CD4-positive, alpha-beta T cell treated with Interleukin-15 for 4 hours (primary cell): ENCODE measurements around the gene ACAN.

Experiments used
- DNase-seq: peaks from one replicate; pipeline ENCODE4 v3.0.0-alpha.2; 2020; ENCODE audit warnings: low spot score

Gene ACAN

DNA sequence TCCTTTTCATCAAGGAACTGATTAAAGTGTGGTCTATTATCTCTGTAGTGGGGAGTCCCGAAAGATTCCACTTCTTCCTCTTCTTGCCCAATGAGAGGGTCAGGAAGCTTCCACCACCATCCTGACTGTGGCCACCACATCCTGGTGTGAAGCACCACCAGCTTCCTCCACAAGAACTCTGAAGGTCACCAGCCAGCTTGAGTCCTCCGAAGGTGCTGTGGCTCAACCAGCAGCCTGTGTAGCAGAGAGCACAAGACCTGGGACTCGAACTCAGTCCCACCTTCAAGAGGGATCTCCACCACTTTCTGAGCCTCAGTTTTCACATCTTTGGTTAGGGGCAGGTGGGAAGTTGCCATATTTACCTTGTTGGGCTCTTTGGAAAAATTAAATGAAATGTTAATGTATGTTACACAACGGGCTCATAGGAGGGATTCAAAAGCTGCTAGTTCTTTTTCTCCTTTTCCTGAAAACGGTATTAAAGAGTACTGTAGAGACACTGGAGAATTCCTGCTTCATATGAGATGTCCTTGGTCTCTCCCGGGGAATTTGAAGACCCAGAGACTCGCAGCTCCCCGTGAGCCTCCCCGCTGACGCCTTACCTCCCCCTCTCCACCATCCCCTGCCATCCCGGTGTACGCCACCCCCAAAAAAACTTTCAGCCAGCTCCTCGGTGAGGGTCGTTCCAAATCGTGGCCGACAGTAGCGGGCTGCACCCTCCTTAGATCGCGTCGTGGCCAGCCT, 816 bp upstream of the ACAN start:
- no peak for DNase-seq

DNA sequence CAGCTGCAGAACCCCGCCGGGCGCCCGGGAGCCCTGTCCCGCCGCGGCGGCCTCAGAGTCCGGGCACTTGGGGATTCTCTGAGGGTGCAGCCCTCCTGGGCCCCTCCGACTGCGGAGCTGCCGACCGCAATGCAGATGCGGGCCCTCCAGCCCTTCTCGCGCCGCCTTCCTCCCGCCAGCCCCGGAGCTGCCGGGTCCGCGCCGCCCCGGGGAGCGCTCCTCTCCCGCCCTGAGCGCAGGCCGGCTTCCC, 320 bp upstream of the ACAN start:
- DNase-seq: no peak

DNA sequence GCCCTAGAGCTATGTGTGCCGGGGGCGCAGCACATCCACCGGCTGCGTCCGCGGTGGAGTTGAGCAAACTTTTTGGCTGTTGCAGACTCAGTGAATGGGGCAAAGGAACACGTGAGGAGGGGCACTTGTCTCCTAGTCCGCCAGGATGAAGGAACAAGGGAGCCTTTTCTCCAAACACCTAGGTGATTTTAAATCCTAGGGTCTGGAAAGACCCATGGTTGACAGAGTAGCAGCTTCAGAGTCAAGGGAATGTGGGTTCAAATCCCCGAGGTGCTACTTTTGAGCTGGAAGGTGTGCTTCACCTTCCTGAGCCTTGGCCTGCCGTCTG, 648 bp downstream of the ACAN start:
- DNase-seq: no peak

DNA sequence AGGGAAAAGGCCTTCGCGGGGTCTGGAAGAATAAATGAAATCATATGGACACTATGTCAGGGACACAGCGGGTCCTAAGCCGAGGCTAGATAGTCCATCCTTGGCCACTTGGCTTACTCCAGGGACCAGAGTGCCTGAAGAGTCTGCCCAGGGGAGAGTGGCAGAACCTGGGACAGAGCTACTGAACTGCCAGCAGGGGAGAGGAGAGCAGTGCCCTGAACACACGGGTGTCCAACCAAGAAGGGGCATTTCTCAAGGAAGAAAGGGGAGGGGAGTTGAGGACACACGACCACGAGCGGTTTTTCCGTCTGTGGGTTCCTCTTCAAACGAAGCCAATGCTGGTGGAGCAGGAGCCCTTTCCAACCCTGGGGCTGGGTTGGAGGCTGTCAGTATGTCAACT, 1.0 kb downstream of the ACAN start:
- DNase-seq: no peak

DNA sequence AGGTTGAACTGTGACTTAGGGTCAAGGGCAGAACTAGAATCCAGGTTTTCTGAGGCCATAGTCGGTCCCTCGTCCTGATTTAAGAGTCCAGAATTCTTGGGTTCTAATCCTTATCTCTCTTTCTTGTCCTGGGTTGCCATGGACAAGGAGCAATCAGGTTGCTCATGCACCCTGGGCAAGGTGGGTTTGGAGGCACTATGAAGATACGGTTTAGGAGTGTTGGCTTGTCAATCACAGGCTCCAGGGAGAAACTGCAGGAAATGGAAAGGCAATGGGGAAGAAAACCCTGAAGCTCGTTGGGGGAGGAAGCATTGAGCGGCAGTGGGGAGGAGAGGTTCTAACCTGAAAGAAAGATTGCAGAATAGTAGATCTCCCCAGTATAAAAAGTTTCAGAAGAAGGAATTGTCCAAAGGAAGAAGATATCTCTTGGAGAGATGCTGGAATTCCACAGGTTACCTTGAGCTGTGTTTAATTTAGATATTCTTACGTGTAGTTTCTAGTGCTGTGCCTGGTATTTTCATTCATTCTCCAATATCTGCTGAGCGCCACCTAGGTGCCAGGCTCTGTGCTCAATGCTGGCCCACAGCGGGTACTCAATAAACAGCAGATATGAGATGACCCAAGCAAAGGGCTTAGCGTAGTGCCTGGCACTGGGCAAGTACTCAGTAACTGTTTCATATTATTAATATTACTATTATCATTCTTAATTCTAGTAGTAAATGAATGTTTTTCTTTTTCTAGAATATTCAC, 2.0 kb downstream of the ACAN start:
- DNase-seq: peak; percentile 6

DNA sequence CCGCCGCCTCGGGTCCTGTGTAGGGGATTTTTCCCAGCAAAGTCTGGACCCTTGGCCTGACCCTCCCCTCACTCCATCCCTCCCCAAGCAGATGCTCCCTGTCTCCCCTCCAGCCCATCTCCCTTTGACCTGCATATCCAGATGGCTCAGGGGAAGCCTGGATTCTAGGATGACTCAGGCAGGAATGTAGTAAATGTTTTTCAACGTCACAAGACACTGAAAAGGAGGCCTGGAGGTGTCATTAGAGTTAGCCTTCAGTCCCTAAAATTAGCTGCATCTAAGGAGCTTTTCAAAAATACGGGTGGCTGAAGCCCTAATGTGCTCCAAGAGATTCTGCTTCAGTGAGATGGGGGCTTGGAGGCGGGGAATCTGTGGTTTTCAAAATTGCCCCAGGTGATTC, 7.2 kb downstream of the ACAN start:
- no peak for DNase-seq

DNA sequence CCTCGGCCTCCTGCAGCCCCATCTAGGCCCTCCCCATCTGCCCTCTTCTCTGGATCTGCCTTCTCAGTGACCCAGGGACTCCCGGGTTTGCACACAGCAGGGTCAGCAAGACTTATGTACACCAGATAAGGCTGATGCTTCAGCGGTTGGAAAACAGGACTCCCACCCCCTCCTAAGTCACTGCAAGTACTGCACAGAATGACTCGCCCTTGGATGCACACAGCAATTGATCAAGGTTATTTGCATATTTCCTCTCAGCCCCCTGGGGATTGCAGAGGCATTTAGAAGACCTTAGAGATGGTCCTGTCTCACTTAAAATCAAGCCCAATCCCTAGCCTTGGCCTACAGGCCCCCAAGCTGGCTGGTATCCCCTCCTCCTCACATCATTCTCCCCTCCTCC, 8.9 kb downstream of the ACAN start:
- no peak for DNase-seq

DNA sequence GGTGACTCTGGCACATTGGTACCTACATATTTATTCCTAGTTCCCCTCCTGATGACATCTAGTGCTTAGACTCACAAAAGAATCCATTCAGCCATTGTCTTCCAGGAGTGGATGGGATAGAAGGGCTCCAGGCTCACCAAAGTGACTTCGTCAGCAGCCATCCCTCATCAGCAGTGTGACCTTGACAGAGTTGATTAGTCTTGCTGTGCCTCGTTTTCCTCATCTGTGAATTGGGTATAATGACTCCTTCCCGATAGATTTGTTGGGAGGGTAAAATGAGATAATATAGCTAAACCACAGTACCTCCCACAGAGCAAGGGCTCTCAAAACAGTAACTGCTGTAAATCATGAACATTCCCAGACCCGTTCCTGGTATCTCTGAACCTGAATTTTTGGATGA, 10.7 kb downstream of the ACAN start:
- no peak for DNase-seq

DNA sequence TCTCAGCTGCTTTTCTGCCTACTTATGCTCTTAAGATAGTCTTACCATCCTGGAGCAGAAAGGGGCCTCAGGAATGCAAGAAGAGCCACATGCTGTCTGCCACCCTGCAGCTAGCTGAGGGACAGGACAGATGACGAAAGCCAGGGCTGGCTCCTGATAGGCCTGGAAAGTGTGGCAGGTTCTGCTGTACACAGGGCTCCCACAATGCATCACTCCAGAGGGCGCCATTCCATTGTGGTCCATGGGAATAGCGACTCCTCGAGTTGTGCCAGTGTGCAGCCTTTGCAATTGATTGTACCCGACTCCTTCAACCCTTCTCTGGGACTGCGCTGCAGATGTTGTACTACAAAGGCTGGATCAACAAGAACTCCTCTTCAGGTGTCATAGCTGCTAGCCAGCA, 11.2 kb downstream of the ACAN start:
- no peak for DNase-seq

DNA sequence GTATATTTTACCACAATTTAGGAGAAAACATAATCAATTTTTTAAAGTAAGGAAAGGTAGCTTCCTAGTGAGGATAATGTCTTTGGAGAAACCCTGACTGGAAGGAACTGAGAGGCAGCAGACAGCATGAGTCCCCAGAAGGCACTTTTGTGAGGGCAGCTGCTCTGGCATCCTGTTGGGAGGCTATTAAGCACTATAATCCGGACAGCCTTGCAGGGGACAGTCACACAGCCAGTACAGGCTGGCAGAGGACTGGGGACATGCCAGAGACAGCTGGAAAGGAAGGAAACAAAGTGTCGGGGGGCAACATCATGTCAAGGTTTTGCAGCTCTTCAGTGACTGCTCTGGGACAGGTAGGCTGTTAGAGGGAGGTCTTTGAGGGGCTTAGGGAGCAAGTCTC, 15.7 kb downstream of the ACAN start:
- no peak for DNase-seq

DNA sequence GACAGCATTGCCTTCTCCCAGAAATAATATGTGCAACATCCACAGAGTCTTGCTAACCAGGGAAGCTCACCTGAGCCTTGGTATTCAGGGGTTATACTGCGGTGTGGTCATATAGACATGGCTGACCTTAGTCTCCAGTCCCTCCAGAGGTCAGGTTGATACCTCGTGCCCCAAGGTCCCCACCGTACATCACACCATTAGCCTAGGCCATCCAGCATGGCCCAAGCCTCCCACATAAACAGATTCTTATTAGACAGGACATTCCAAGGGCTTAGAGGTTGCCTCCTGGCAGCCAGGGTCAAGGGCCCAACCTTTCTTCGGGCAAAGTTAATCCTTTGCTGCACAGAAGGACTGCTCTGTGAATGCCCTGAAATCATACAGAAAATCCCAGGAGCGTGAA, 18.8 kb downstream of the ACAN start:
- DNase-seq: no peak

DNA sequence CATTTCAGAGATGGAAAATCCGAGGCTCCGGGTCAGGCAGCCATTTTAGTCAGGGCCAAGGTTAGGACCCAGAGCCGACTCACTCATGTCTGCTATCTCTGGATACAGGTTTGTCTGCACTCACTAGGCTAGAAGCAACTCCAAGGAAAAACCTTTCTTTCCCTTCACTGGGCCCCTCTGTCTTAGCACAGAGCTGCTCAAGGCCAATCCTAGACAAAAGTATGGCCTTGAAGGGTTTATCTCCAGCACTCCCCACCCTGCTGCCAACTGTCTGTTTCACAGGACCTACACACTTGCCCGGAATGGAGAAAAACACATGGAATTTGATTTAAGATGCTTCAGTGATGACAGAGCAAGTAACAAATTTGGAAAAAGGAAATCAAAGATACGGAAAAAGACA, 25.6 kb downstream of the ACAN start:
- DNase-seq: no peak

DNA sequence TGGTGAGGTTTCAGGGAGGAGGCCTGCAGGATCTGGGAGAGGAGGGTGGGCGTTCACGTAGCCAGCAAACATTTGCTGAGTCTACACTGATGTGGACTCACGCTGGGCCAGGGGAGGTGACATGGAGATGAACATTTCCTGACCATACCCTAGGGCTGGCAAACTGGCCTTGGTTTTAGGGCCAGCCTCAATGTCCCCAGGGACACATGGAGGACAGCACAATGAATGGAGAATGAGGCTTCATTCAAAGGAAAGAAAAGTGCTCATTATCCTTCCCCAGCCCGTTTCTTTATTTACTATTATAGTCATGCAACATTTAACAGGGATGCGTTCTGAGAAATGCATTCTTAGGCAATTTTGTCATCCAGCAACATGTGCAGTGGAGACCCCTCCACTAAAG, 26.8 kb downstream of the ACAN start:
- no peak for DNase-seq

DNA sequence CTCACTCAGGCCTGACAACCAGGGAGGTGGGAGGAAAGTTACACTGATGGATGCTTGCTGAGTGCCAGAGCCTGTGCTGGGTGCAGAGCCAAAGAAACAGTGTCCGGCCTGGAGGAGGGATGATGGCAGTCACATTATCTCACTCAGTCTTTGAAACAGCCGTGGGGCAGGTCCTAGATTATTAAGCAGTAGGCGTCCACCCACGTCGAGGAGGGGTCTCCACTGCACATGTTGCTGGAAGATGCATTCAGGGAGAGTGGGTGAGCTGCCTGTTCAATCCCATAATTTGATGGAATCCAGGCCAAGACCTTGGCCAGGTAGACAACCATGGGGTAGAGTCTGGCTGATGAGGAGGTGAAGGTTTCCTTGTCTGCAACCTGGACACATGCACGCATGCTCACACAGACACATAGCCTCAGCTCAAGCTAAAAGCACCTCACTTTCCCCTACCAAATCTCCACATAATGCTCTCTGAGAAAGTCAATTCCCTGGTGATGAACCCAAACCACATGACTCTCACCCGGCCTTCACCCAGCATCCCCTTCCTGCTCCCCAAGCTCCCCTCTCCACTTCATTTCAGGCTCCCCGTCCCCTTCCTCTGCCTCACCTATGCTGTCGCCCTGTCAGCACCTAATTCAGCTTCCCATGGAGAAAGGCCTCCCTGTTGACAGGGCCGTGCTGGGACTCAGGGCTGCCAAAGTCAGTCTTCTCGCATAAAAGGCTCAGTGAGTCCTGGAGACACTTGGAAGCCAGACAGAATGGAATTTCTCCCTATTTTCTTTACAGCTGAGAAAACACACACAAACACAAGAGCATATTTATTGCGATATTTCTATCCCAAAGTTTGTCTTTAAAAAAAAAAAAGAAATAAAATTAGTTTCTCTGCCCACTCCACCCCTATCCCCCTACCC, 29.8 kb downstream of the ACAN start:
- no peak for DNase-seq

DNA sequence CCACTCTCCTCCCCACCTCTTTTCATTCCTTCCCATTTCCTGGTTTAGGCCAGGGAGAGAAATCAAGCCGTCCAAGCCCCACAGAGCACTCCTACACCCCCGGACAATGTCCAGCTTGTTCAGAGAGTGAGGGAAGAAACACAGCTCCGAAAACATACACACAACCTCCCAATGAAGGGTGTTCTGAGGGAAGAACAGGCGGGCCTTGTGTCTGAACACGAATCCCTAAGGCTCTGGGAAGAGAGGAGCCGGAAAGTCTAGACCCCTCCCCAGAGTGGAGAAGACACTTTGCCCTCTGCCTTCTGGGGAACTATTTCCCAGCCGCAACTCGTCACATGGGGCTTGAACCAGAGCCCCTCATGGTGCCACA, 30.5 kb downstream of the ACAN start:
- DNase-seq: no peak

DNA sequence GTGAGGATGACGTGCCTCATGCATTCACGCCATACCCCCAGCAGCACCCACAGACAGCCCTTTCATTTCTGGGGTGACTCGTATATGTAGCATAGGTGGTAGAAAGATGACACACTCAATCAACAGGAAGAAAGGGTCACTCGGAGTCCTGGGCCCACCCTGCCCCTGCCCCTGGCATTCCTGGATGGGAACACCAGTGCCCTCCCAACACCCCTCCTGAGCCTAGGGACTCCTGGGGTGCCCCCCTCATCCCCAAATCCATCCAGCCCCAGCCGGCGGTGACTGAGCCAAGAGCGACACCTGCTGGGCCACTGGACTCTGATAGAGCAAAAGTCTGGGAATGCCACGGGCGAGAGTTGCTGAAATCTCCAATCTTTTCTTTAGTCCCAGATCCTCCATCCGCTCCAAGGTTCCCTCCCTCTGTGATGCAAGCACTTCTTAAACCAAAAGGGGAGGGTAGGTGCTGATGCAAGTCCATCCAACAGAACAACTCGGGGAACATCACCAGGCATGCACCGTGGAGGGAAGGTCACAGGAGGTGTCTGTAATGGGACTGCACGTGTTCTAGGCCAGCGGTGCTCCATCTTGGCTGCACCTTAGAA, 31.1 kb downstream of the ACAN start:
- peak; percentile 17 for DNase-seq

DNA sequence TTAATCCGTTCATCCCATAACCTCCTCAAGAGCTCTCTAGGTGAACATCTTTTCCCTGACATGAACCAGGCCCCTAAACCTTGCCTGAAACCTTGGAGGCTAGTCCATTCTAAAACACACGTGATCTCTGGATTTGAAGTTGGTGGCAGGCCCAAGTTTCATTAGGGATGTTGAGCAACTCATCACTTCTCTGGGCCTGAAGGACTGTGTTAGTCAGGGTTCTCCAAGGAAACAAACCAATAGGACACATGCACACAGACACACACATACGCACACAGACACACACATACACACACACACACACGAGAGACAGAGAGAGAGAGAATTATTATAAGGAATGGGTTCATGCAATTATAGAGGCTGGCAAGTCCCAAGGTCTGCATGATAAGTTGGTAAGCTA, 31.9 kb downstream of the ACAN start:
- DNase-seq: no peak

DNA sequence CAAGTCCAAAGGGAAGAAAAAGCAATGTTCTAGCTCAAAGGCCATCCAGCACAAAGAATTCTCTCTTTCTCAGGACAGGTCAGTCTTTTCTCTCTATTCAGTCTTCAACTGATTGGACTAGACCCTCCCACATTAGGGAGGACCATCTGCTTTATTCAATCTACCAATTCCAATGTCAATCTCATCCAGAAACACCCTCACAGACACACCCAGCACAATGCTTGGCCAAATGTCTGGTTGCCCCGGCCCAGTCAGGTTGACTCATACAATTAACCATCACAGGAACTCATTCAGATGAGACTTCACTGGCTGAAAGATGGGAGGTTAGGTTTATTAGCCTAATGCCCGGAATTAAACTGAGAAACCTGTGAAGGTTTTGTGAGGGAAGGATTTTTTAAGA, 32.4 kb downstream of the ACAN start:
- no peak for DNase-seq

DNA sequence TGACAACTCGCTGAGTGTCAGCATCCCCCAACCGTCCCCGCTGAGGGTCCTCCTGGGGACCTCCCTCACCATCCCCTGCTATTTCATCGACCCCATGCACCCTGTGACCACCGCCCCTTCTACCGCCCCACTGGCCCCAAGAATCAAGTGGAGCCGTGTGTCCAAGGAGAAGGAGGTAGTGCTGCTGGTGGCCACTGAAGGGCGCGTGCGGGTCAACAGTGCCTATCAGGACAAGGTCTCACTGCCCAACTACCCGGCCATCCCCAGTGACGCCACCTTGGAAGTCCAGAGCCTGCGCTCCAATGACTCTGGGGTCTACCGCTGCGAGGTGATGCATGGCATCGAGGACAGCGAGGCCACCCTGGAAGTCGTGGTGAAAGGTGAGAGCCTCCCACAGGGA, 35.4 kb downstream of the ACAN start:
- no peak for DNase-seq

DNA sequence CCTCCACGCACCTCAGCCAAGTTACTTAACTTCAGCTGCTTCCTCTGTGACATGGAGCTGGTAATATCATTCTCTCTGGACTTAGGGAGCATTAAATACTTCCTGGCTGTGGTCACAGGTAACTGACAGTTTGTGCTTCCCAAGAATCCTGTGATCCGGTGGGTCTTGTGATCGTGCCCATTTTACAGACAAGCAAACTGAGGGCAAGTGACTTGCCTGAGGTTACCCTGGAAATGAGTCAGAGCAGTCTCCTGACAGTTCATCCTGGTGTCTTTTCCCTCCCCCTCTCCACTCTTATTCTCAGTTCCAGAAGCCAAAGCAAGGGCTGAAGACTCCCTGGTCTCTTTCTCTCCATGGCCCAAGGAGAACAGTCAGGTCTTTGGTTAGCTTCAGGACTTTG, 35.9 kb downstream of the ACAN start:
- no peak for DNase-seq

DNA sequence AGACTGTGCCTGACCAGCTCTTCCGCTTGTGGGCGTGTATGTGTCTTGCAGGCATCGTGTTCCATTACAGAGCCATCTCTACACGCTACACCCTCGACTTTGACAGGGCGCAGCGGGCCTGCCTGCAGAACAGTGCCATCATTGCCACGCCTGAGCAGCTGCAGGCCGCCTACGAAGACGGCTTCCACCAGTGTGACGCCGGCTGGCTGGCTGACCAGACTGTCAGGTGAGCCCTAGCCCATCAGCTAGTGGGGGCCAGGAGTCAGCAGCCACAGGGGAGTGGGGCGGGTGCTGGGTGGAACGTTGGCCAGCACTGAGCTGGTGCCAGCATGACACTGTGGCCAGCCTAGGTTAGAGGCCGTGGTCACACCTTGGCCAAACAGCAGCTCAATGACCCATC, 36.7 kb downstream of the ACAN start:
- DNase-seq: no peak

DNA sequence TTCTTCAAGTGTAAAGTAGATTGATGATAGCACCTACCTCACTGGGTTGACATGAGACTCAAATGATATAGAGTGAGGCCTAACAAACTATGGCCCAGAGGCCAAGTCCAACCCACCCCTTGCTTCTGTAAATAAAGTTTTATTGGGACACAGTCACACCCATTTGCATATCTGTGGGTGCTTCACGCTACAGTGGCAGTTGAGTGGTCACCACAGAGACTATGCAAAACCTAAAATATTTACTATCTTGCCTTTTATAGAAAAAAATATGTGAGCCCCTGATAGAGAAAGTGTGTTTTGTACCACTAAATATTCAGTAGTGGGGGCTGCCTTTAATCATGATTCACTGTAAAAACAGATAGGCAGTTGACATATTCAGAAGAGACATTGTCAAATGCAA, 38.0 kb downstream of the ACAN start:
- DNase-seq: no peak

DNA sequence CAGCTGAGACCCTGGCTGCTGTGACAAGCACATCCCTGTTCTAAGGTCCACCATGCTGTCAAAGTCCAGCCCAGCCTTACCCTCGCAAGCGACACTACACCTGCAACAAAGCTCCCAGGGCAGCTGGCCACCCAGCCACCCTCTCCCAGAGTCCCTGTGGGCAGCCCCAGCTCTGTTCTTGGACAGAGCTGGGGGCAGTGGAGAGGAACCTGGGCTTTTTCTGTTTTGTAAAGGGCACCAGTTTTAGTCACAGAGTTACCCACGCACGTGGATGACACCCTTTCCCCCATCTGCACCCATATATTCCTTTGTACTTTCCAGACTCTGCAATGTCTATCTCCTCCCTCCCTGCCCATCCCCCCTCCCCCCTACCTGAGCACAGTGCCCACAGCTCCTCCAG, 38.9 kb downstream of the ACAN start:
- no peak for DNase-seq
